ENCODE data around the gene C3orf33. TPM values are rescaled to one million over a fixed set of nuclear protein-coding genes. Genes with fewer than 3 reads are reported as not detected.
A peak's percentile ranks its signal among the peaks of the same experiment; 100 is the strongest.

C3orf33 gene
- polyA plus RNA-seq, 3 donors = 7.4 to 12.9 (median 11.6) TPM

GRCh38 chr3:155744010-155744625, 62.0 kb downstream of the C3orf33 start:
- peak; percentile 84 for DNase-seq

GRCh38 chr3:155743606-155744005, 62.5 kb downstream of the C3orf33 start:
- no peak for DNase-seq

DNA sequence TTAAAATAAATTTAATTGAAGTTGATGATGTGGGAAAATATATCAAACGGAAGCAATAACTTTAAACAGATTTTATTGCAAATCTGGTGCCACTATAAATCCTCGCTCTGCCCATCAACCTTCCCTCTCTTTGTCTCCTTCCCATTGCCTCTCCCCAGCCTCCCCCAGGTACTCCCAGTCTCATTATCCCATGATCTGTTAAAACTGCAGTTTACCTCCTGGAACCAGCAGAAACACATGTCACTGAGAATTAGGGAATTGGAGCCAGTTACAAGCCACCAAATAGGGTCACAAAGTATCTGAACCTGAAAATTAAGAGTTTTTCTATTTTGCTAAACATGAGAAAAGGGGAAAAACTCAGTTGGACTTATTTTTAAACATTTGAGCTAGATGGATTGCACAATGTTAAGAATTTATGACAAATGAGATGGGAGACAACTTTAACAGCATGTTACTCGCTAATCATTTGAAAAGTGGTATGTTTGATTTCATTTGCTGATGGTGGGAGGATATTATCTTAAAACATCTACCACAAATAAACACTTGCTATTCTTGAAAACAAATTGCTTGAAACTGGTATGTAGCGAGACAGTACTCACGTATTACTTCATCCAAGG, 63.6 kb downstream of the C3orf33 start:
- no peak for DNase-seq

- DNase-seq = no peak
Measured at GRCh38 chr3:155741603-155742002, 64.5 kb downstream of the C3orf33 start.

- DNase-seq = no peak
Measured at GRCh38 chr3:155741101-155741500, 65.0 kb downstream of the C3orf33 start.

- DNase-seq = no peak
Measured at GRCh38 chr3:155739154-155739553, 66.9 kb downstream of the C3orf33 start.

DNA sequence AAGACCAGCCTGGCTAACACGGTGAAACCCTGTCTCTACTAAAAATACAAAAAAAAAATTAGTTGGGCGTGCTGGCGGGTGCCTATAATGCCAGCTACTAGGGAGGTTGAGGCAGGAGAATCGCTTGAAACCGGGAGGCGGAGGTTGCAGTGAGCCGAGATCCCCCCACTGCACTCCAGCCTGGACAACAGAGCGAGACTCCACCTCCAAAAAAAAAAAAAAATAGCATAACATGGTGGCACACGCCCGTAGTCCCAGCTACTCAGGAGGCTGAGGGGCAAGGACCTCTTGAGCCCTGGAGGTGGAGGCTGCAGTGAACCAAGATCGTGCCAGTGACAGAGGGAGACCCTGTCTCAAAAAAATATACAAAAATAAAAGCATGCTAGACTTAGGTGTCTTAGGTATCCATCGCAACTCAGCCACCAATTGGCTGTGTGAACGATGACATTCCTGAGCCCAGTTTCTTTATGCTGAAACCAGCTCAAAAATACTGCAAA, 67.5 kb downstream of the C3orf33 start:
- no peak for DNase-seq

DNA sequence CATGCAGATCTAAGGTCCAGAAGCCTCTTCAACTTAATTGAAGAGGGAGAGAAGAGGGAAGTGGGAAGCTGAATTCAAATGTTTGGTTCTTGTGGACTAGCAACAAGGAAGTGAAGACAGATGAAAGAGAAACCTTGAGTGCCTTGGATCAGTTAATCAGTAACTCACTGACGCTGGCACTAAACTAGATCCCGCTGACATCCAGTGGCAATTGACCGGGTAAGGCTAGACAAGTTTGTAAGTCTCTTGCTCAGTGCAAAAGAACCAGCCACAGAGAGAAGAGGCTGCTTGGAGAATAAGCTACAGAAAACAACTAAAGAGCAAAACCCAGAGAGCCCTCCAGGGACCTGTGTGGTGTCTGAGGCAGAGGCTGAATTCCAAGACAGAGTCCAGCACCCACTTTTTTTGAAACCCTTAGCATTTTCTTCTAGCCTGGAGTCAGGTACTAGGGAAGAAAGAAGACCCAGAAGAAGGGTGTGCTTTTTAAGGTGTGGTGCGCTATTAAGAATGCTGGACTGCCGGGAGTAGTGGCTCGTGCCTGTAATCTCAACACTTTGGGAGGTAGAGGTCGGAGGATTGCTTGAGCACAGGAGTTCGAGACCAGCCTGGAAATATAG, 68.1 kb downstream of the C3orf33 start:
- DNase-seq = peak; percentile 80

DNA sequence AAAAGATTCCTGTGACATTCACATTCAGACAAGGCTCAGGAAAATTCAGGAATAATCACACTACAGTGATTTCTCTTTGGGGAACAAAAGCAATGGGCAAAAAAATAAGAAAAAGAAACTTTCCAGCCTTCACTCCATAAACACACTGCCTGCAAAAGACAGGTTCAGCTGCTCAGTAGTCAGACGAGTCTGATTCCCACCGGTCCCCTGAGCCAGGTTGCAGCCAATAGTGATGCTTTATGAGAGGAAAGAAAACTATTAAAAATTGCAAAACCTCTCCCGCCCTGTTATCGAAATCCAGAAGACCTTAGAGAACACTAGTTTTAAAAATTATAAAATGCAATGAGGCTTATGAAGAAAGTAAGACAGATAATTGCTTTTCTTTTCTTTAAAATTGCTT, 69.7 kb downstream of the C3orf33 start:
- DNase-seq = no peak

GRCh38 chr3:155730843-155731242, 75.2 kb downstream of the C3orf33 start:
- no peak for DNase-seq

GRCh38 chr3:155727836-155728235, 78.2 kb downstream of the C3orf33 start:
- no peak for DNase-seq

- DNase-seq = no peak
Measured at GRCh38 chr3:155714295-155714718, 91.8 kb downstream of the C3orf33 start.

Other genes starting within 250 kb of the C3orf33 start
- 10 to 100 TPM; 10.7 to 12.8 (median 12.0) TPM for gene PLCH1, start 61.2 kb downstream of the C3orf33 start, polyA plus RNA-seq (ENCODE audit: insufficient read length in 3 of 3)
- gene SLC33A1, start 48.1 kb upstream of the C3orf33 start, polyA plus RNA-seq (ENCODE audit: insufficient read length in 3 of 3) = 10 to 100 TPM; 37.3 to 44.9 (median 38.0) TPM
- 10 to 100 TPM; 56.6 to 62.8 (median 62.3) TPM for gene GMPS, start 64.4 kb upstream of the C3orf33 start, polyA plus RNA-seq (ENCODE audit: insufficient read length in 3 of 3)

All from renal pelvis (tissue), 4 donors.